ENCODE results near the gene ZSWIM5. TPM values are rescaled to one million over a fixed set of nuclear protein-coding genes. Genes with fewer than 3 reads are reported as not detected.
"Not testable (repeated sequence)": the region's sequence is repeated elsewhere in the genome, so short reads cannot be mapped to it uniquely, and the experiment has no call there.

The ZSWIM5 gene
- total and polyA plus RNA-seq, 11 donors: 0.19 to 1.7 (median 0.81) TPM

DNA sequence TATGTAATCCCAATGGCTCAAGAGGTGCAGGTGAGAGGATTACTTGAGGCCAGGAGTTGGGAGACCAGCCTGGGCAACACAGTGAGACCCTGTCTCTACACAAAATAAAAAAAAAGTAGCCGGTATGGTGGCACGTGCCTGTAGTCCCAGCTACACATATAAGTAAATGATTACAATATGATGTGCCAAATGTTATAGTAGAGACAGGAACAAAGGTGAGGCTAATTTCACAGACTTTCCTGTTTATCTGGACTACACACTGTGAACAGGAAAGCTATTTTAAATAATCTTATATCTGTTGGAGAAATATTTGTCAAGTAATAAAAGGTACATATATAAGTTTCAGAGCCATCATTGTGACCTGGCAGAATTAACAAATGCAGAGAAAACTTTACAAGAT lies 116.7 kb downstream of the ZSWIM5 start:
- DNase-seq: no peak
- no peak overlapping the region for H3K4me3 ChIP-seq
- intact Hi-C loops (cut with DNase I): no loop called here
- whole genome bisulfite sequencing, 4 donors: 73 to 85% (median 76%) methylated on average over 2 of the region's 2 CpGs
- H3K9me3 ChIP-seq: no peaks in the 10 kb centered on the region
- H3K27me3 ChIP-seq: no peaks in the 10 kb centered on the region
- H3K27ac ChIP-seq: no peak overlapping the region
- no peak for ATAC-seq
- peaks cover 0 to 5% (median 0%) of the 10 kb centered on the region in 9 donors for H3K36me3 ChIP-seq
- no peaks in the 10 kb centered on the region for H3K4me1 ChIP-seq
- TF ChIP-seq POLR2A (IDR thresholded peaks at IDR 0.05): no peak
- TF ChIP-seq, protein P1, sequence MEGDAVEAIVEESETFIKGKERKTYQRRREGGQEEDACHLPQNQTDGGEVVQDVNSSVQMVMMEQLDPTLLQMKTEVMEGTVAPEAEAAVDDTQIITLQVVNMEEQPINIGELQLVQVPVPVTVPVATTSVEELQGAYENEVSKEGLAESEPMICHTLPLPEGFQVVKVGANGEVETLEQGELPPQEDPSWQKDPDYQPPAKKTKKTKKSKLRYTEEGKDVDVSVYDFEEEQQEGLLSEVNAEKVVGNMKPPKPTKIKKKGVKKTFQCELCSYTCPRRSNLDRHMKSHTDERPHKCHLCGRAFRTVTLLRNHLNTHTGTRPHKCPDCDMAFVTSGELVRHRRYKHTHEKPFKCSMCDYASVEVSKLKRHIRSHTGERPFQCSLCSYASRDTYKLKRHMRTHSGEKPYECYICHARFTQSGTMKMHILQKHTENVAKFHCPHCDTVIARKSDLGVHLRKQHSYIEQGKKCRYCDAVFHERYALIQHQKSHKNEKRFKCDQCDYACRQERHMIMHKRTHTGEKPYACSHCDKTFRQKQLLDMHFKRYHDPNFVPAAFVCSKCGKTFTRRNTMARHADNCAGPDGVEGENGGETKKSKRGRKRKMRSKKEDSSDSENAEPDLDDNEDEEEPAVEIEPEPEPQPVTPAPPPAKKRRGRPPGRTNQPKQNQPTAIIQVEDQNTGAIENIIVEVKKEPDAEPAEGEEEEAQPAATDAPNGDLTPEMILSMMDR (IDR thresholded peaks at IDR 0.05): no peak

GRCh38 chr1:45084562-45084961 lies 121.8 kb downstream of the ZSWIM5 start:
- DNase-seq (no peak), ATAC-seq (no peak)
- H3K36me3 ChIP-seq: peaks cover 0 to 5% (median 0%) of the 10 kb centered on the region in 9 donors
- no peak overlapping the region for H3K4me3 ChIP-seq
- WGBS, 4 donors: 75 to 100% (median 94%) methylated on average over 1 of the region's 1 CpG
- TF ChIP-seq POLR2A (IDR thresholded peaks at IDR 0.05): no peak
- TF ChIP-seq, protein P1 (IDR thresholded peaks at IDR 0.05): no peak
- intact Hi-C loops (cut with DNase I): no loop called here
- H3K27me3 ChIP-seq: no peaks in the 10 kb centered on the region
- no peaks in the 10 kb centered on the region for H3K4me1 ChIP-seq
- no peaks in the 10 kb centered on the region for H3K9me3 ChIP-seq
- no peak overlapping the region for H3K27ac ChIP-seq

GRCh38 chr1:45079533-45079932 lies 126.9 kb downstream of the ZSWIM5 start:
- H3K4me3 ChIP-seq: no peak overlapping the region
- no peaks in the 10 kb centered on the region for H3K27me3 ChIP-seq
- intact Hi-C loops (cut with DNase I): no loop called here
- TF ChIP-seq, protein P1 (IDR thresholded peaks at IDR 0.05): no peak
- no peak for TF ChIP-seq POLR2A (IDR thresholded peaks at IDR 0.05)
- no peak overlapping the region for H3K27ac ChIP-seq
- no peak for ATAC-seq
- DNase-seq: no peak
- no peaks in the 10 kb centered on the region for H3K4me1 ChIP-seq
- peaks cover 0 to 3% (median 0%) of the 10 kb centered on the region in 12 donors for H3K9me3 ChIP-seq
- no peaks in the 10 kb centered on the region for H3K36me3 ChIP-seq

GRCh38 chr1:45076959-45077358 lies 129.4 kb downstream of the ZSWIM5 start:
- DNase-seq; H3K27me3 ChIP-seq; intact Hi-C loops (cut with DNase I); H3K27ac ChIP-seq; H3K4me3 ChIP-seq; H3K36me3 ChIP-seq; ATAC-seq; H3K4me1 ChIP-seq: not testable (repeated sequence)
- H3K9me3 ChIP-seq: peaks cover 0 to 19% (median 0%) of the 10 kb centered on the region in 12 donors
- WGBS, 4 donors: 86 to 92% (median 90%) methylated on average over 5 of the region's 5 CpGs

- DNase-seq (no peak), ATAC-seq (no peak)
- H3K27ac ChIP-seq: no peak overlapping the region
- peaks cover 0 to 21% (median 0%) of the 10 kb centered on the region in 12 donors for H3K9me3 ChIP-seq
- intact Hi-C loops (cut with DNase I): no loop called here
- 54 to 71% (median 66%) methylated on average over 2 of the region's 2 CpGs for WGBS, 4 donors
- no peaks in the 10 kb centered on the region for H3K4me1 ChIP-seq
- no peaks in the 10 kb centered on the region for H3K27me3 ChIP-seq
- no peaks in the 10 kb centered on the region for H3K36me3 ChIP-seq
- TF ChIP-seq POLR2A (IDR thresholded peaks at IDR 0.05): no peak
- TF ChIP-seq, protein P1 (IDR thresholded peaks at IDR 0.05): no peak
- H3K4me3 ChIP-seq: no peak overlapping the region
These were observed 134.8 kb downstream of the ZSWIM5 start for GRCh38 chr1:45071567-45071966.
